NCI-H748 (cell line): Measurements from ENCODE around the gene ACKR4.
A peak's percentile ranks its signal among the peaks of the same experiment; 100 is the strongest.

Experiments
- DNase-seq: peaks from one replicate; lab custom pipeline; 2025; ENCODE audit not compliant: unreplicated experiment; lab: John Stamatoyannopoulos, UW

The ACKR4 gene

GRCh38 chr3:132596816-132597433, at the start of gene ACKR4:
ACKR4 (plus strand) TSS chr3:132597270; CDS start chr3:132600398, 3,128 bp downstream.
- DNase-seq = no peak

GRCh38 chr3:132549169-132549568, 47.9 kb upstream of the ACKR4 start:
- no peak for DNase-seq

GRCh38 chr3:132549890-132550578, 47.0 kb upstream of the ACKR4 start:
- DNase-seq = no peak

- no peak for DNase-seq
These were observed 46.3 kb upstream of the ACKR4 start for GRCh38 chr3:132550579-132551305.

GRCh38 chr3:132553826-132554225, 43.2 kb upstream of the ACKR4 start:
- no peak for DNase-seq

- peak; percentile 88 for DNase-seq
These were observed 42.6 kb upstream of the ACKR4 start for GRCh38 chr3:132554437-132554836.

GRCh38 chr3:132555306-132556035, 41.6 kb upstream of the ACKR4 start:
- peak; percentile 35 for DNase-seq

- peak; percentile 35 for DNase-seq
These were observed 41.1 kb upstream of the ACKR4 start for GRCh38 chr3:132556036-132556386.

GRCh38 chr3:132556508-132557159, 40.4 kb upstream of the ACKR4 start:
- DNase-seq = no peak

- DNase-seq = peak; percentile 18
These were observed 36.1 kb upstream of the ACKR4 start for GRCh38 chr3:132561003-132561402.

- no peak for DNase-seq
These were observed 33.5 kb upstream of the ACKR4 start for GRCh38 chr3:132563420-132564069.

GRCh38 chr3:132564070-132564465, 33.0 kb upstream of the ACKR4 start:
- DNase-seq = no peak

- no peak for DNase-seq
These were observed 28.6 kb upstream of the ACKR4 start for GRCh38 chr3:132568422-132568821.

GRCh38 chr3:132569153-132569552, 27.9 kb upstream of the ACKR4 start:
- no peak for DNase-seq

- no peak for DNase-seq
These were observed 27.5 kb upstream of the ACKR4 start for GRCh38 chr3:132569580-132569979.

- no peak for DNase-seq
These were observed 27.1 kb upstream of the ACKR4 start for GRCh38 chr3:132570016-132570415.

GRCh38 chr3:132573797-132574211, 23.3 kb upstream of the ACKR4 start:
- no peak for DNase-seq

GRCh38 chr3:132587401-132587800, 9.7 kb upstream of the ACKR4 start:
- no peak for DNase-seq

GRCh38 chr3:132592216-132592615, 4.9 kb upstream of the ACKR4 start:
- no peak for DNase-seq

GRCh38 chr3:132593241-132593946, 3.7 kb upstream of the ACKR4 start:
- no peak for DNase-seq
